Stimulated activated CD4-positive, alpha-beta T cell treated with anti-CD3 and anti-CD28 coated beads, TNF-alpha, amount 100 ng/mL, for 24 hours (primary cell): Measurements from ENCODE around the gene MOGAT2.
"Not testable (repeated sequence)": the region's sequence is repeated elsewhere in the genome, so short reads cannot be mapped to it uniquely, and the experiment has no call there.

ENCODE experiments used
- DNase-seq, 3 experiments: peaks; one replicate each; pipeline ENCODE4 v3.0.0-alpha.2; 2020; ENCODE audit warnings: low read depth in 3 of 3

Gene MOGAT2

GRCh38 chr11:75719340-75720239 lies 2.0 kb downstream of the MOGAT2 start:
- no peak for DNase-seq

DNA sequence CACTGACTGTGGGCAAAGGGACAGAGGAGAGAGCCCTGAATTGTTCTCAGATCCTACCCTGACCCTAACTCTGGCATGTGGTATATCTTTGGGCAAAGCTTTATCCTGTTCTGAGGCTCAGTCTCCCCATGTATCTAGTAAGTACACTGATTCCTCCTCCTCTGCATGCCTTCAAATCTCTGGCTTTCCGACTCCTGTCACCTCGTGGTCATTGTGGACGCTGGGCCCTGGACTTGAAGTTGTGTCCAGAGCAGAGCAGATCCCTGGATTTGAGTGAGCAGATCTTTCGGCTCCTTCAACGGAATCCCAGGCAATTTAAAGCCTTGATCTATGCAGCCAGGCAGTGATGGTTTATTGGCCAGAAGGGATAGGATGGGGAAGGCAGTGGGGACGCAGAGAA lies 3.0 kb downstream of the MOGAT2 start:
- DNase-seq: no peak

GRCh38 chr11:75721852-75722668 lies 4.4 kb downstream of the MOGAT2 start:
- no peak for DNase-seq

GRCh38 chr11:75722669-75723042 lies 5.0 kb downstream of the MOGAT2 start:
- no peak for DNase-seq

DNA sequence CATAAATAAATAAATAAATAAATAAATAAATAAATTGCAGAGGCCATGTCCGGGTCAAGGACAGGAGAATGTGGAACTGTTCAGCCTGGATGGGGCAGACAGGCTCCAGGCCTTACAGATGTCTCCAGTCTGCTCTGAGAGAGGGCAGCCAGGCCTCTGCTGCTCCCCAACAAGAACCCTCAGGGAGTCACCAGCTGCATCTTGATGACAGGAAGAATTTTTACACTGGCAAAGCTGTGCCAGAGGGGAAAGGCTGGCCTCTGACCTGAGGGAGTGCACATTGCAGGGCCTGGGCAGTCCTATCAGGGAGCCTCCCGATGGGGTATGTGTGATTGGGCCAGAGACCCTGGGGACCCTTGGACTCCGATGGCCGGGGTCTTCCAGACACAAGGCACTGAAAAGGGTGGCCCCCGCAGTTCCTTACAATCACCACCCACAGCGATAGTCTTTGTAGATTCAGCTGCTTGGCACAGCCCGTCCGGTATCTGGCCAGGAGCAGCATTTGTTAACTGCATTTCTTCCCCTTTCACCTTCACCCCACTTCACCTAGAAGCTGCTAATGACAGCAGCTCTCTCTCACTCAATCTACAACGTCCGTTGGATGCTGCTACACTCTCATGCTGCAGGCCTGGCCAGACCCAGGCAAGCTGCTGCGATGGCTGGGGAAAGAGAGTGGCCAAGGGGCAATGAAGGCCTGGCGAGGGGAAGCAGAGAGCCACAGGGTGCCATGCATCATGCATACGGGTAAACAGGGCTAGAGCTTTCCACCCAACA lies 8.1 kb downstream of the MOGAT2 start:
- no peak for DNase-seq

DNA sequence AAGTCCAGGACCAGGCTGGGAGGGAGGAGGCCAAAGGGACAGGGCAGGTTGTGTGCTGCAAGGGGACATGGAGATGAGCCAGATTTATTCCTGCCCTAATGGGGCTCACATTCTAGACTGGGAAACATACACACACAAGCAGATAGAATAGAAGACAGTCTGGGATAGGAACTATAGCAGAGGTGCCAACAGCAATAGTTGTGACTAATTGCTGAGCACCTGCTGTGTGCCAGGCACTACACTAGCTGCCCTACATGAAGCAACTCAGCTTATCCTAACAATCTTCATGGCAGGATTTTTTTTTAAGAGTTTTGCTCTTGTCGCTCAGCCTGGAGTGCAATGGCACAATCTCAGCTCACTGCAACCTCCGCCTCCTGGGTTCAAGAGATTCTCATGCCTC lies 11.4 kb downstream of the MOGAT2 start:
- DNase-seq: no peak

DNA sequence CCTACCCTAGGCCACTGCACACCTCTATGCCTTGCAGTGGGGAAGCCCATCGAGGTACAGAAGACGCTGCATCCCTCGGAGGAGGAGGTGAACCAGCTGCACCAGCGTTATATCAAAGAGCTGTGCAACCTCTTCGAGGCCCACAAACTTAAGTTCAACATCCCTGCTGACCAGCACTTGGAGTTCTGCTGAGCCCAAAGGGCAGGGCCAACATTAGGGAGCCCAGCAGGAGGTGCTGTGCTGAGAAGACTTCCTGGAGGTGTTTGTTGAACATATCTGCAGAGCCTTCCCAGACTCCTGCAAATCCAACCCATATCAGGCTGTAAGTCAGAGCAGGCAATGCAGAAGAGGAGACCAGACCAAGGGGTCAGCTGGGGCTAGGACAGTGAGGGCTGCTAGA lies 13.5 kb downstream of the MOGAT2 start:
- no peak for DNase-seq

GRCh38 chr11:75733071-75733430 lies 15.4 kb downstream of the MOGAT2 start:
- DNase-seq: no peak

DNA sequence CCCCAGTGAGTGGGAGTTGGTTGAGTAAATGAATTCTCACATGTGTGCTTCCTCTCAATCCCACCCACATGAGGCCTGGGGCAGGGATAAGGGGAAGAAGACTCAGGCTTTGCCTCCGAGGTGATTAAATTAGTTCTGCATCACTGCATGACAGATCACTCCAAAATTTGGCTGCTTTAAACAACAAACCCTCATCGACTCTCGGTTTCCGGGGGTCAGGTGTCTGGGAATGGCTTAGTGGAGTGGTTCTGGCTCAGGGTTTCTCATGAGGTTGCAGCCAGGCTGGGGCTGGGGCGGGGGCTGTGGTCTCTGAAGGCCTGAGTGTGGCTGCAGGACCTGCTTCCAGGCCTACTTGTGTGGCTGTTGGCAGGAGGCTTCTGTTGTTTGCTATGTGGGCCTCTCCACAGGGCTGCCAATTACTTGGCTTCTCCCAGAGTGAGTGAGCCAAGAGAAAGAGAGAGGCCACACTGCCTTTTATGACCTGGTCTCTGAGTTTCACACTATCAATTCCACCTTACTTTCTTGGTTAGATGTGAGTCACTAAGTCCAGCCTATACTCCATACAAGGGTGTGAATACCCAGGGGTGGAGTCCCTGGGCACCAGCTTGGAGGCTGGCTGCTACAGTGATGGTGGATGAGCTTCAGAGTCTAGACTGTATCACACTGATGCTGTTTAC lies 15.9 kb downstream of the MOGAT2 start:
- no peak for DNase-seq

DNA sequence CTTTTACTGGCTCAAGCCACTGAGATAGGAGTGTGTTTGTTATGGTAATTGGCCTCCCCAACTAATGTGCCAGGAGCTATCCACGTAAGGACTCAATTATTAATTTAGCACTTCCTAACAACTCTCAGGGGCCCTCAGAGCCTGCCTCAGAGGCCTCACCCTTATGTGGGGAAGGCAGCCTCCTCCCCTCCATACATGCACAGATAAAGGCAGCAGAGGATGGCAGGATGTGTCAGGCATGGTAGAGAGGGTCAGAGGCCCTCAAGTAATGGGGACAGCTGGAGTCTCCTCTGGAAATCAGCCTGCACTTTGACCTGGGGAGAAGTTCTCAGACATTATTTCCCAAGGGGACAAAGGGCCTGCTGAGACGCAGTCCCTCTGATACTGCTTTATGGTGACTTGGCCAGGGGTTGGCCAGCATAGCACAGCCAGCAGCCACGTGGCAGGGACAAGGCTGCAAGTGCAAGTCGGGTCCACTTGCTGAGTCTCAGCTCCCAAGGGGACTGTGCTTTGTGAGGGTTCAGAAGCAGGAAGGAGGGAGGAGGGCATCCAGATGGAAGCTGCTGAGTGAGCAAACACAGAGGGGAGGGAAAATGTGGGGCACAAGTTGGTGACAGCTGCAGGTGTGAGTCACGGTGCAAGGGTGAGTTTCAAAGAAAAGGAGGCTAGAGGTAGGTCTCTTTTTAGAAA lies 17.0 kb downstream of the MOGAT2 start:
- no peak for DNase-seq

DNA sequence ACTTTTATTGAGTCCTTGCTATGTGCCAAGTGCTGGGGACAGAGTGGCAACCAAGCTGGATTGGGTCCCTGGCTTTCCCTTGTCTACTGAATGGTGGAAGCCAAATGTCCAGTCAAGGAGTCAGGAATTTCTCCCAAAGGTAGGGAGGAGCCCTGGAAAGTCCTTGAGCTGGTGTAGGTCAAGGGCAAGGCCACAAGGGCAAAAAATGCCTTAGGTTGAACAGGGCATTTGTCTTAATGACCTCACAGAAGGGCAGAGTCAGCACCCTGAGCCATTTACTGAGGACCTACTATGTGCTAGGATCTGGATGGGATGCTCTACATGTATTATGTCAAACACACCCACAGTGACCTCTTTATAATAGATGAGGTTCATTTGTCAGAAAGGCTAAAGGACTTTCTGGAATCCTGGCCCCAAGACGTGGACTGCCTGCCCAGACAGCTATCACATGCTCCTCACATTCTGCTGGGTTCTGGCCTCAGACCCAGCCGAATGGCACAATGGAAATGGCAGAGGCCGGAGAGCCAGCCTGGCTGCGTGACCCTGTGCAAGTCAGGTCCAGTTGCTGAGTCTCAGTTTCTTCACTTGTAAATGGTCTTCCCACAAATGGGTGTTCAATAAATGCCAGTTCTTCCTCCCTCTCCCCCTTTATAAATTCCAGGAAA lies 17.7 kb downstream of the MOGAT2 start:
- no peak for DNase-seq

DNA sequence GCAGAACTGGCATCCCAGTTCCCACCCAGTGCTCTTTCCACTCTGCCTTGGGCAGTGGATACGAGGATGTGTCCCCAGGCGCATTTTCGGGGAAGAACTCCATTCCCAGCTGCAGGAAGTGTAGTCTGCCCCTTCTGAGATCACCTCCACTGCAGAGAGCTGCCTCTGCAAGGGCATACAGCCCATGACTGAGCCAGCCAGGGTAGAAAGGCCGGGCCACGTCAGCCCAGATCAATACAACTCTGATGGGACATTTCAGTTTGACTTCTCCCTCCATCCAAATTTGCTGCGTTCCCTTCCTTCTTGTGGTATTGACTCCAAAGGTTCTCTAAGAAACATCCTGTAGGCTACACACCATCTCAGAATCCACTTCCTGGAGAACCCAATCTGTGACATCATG lies 19.7 kb downstream of the MOGAT2 start:
- DNase-seq: no peak

GRCh38 chr11:75740681-75741080 lies 23.0 kb downstream of the MOGAT2 start:
- no peak for DNase-seq

- DNase-seq: not testable (repeated sequence)
These were observed 25.5 kb downstream of the MOGAT2 start for GRCh38 chr11:75743159-75743558.

- DNase-seq: no peak
These were observed 26.3 kb downstream of the MOGAT2 start for GRCh38 chr11:75743711-75744563.

DNA sequence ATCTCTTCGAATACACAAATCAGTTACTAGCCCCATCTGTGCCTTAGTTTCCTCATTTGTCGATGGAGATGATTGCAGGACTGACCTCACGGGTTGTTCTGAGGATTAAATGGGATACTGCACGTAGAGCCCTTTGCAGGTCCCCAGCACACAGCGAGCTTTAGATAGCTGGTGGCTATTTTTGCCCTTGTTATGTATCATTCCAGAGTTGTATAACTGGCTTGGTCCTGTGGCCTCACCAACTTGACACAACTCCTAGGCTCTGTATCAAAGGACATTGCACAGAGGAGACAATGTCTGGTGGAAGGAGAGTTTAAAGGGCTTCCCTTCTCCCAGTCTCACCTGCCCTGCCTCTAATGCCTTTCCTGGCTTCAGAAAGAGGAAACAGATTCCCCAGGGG lies 28.2 kb downstream of the MOGAT2 start:
- DNase-seq: no peak

DNA sequence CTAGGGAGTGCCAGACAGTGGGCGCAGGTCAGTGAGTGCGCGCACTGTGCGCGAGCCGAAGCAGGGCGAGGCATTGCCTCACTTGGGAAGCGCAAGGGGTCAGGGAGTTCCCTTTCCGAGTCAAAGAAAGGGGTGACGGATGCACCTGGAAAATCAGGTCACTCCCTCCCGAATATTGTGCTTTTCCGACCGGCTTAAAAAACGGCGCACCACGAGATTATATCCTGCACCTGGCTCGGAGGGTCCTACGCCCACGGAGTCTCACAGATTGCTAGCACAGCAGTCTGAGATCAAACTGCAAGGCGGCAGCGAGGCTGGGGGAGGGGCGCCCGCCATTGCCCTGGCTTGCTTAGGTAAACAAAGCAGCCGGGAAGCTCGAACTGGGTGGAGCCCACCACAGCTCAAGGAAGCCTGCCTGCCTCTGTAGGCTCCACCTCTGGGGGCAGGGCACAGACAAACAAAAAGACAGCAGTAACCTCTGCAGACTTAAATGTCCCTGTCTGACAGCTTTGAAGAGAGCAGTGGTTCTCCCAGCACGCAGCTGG lies 31.2 kb downstream of the MOGAT2 start:
- DNase-seq: not testable (repeated sequence)

GRCh38 chr11:75754933-75755332 lies 37.3 kb downstream of the MOGAT2 start:
- not testable (repeated sequence) for DNase-seq

DNA sequence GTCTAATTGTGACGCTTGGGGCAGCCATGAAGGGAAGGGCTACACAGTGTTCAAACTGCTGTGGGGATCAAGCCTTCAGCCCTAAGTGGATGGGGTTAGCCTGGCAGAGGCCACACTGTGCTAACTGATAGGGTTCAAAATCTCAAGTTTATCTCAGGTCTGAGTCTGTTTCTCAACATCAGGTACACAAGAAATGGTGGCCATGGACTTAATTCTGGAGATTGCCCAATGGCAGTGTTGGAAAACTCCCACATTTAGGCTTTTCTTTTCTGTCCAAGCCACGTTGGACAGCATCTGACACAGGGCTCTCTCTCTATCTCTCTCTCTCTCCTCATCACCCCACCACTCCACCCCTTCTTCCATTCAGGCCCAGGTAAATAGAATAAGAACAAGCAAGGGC lies 40.0 kb downstream of the MOGAT2 start:
- DNase-seq: no peak
